Activated T-cell treated with anti-CD3 and anti-CD28 coated beads, Interleukin-2, amount 50 U/mL, for 4 hours (primary cell): ENCODE results near the gene KLHL41. TPM values are rescaled to one million over a fixed set of nuclear protein-coding genes. Genes with fewer than 3 reads are reported as not detected.

ENCODE experiments used
- ATAC-seq, 2 donors: fragments of 200-7000 bp; cut with Tn5 transposase; one replicate each; pipeline ENCODE4 v1.10.0; 2021
- DNase-seq: peaks from one replicate; pipeline ENCODE4 v3.0.0-alpha.2; 2020
- H3K27me3 Mint-ChIP-seq: one replicate; pipeline ENCODE4 v1.8.0; 2021; ENCODE audit warnings: low read depth, mixed read lengths
- H3K36me3 Mint-ChIP-seq: one replicate; pipeline ENCODE4 v1.8.0; 2022; ENCODE audit warnings: mixed read lengths; ENCODE audit not compliant: insufficient read depth
- H3K4me1 Mint-ChIP-seq: one replicate; pipeline ENCODE4 v1.8.0; 2021; ENCODE audit warnings: low read depth, mixed read lengths
- H3K4me3 Mint-ChIP-seq: one replicate; pipeline ENCODE4 v1.8.0; 2021; ENCODE audit warnings: mild to moderate bottlenecking, moderate library complexity, mixed read lengths
- H3K9me3 Mint-ChIP-seq: one replicate; pipeline ENCODE4 v1.8.0; 2021; ENCODE audit warnings: mixed read lengths
- total RNA-seq, 3 donors: library from RNA; stranded (reverse); gene quantifications; one replicate each; pipeline ENCODE4 v1.2.1, GENCODE V29; 2021

KLHL41 gene
- not detected for total RNA-seq

DNA sequence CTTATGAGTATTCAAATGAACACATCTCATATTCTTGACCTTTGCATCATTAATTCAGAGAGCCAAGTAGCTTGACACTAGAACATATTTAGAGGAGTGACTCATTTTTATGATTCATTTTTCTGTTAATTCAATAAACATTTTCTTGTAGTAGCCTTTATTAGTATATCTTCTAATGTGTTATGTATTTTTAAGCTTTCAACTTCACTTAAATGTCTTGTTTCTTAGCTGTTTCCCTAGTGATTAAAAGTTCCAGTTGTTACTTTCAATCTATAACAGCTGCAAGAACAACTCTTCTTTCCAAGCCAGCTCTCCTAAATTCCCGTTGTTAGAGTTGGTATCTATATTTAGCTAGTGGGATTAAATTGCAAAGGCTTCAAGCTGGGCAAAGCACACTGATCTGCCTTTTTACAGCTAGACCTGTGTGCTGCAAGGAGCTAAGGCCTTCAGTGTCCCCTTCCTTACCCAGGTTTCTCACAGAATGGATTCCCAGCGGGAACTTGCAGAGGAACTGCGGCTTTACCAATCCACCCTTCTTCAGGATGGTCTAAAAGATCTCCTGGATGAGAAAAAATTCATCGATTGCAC, at the start of gene KLHL41:
TSS of gene KLHL41 (plus strand) at position 405 of the 588 bp plus-strand sequence. CDS start at position 482, 77 bp downstream.
- Mint-ChIP-seq H3K4me3 (no peak within 1 kb of the TSS), H3K36me3 (peaks cover 3% of the 10 kb centered on the region), H3K4me1 (no peaks in the 10 kb centered on the region), H3K27me3 (no peaks in the 10 kb centered on the region), H3K9me3 (no peaks in the 10 kb centered on the region)
- DNase-seq (no peak), ATAC-seq (no peak)

DNA sequence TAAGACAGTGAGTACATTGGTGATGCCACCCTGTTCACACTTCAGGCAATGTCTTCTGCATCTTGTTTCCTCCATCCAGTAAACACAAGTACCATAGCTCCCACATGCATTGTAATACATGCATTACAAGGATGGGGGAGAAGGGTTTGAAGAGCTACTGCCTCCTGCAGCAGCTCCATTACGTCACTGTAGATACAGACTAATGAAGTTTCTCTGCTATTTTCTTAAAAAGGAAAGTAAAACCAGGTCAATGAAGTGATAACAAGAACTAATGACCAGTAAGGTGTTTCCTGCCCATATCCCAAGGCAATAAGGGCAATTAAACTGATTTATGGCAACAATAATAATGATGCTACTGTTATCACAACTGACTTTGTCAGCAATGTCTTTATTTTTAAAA, 48.4 kb upstream of the KLHL41 start:
- H3K27me3 Mint-ChIP-seq = no peaks in the 10 kb centered on the region
- no peaks in the 10 kb centered on the region for H3K9me3 Mint-ChIP-seq
- no peak for DNase-seq
- no peak for ATAC-seq
- H3K4me3 Mint-ChIP-seq = no peak overlapping the region
- H3K36me3 Mint-ChIP-seq = no peaks in the 10 kb centered on the region
- H3K4me1 Mint-ChIP-seq = peaks cover 2% of the 10 kb centered on the region

DNA sequence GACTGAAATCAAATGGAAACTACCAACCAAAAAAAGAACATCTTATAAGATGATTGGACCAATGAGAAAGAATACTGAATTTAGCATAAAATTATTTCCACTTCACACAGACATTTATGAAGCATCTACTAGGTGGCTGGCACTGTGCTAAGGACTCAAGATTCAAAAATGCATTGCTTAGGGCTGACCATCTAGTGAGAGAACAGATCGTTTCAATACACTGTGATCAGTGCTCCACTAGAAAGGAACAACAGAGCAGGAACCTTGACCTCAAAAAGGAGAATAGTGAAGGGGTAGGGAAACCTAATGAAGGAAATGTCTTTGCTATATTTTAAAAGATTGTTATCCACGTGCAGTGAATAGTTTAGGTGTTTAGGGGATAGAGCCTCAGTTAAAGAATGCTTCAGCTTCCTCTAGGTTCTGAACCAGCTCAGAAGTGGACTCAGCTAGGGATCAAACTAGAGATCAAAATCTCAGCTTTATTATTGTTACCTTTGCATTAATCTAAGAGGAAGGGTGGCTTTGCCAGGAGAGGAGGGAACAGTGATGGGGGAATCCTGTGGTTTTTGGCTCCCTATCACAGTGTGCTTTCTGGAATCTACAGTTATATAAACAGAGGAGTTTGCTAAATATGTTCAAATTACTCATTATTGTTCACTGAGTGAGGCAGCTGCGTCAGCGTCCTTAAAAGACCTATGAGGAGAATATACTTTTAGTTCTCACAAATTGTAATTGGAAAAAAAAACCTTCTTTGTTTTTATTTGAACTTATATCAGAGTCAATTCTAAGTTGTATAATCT, 46.4 kb upstream of the KLHL41 start:
- DNase-seq = no peak
- H3K9me3 Mint-ChIP-seq = no peaks in the 10 kb centered on the region
- H3K4me3 Mint-ChIP-seq = no peak overlapping the region
- no peaks in the 10 kb centered on the region for H3K27me3 Mint-ChIP-seq
- no peak for ATAC-seq
- no peaks in the 10 kb centered on the region for H3K36me3 Mint-ChIP-seq
- H3K4me1 Mint-ChIP-seq = peaks cover 2% of the 10 kb centered on the region

DNA sequence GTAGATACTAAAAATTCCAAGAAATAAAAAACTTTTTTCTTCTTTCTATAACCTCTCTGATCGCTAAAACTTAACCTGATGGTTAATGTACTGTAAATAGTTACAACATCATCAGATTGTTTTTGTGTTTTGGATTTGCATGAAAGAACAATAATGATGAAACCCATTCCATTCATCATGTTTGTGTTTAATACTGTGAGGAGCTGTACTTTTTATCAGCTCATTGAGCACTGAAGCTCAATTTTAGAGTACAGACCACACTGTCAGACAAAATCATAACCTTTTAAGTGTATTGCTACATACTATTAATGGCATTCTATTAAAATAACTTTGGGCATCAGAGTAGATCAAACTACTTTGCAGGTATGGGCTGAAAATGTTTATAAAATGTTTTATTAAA, 45.0 kb upstream of the KLHL41 start:
- no peak for ATAC-seq
- Mint-ChIP-seq H3K9me3 (no peaks in the 10 kb centered on the region), H3K4me3 (no peak overlapping the region)

GRCh38 chr2:169464882-169465281, 44.6 kb upstream of the KLHL41 start:
- ATAC-seq = no peak
- Mint-ChIP-seq H3K36me3 (no peaks in the 10 kb centered on the region), H3K4me1 (peaks cover 2% of the 10 kb centered on the region), H3K9me3 (no peaks in the 10 kb centered on the region), H3K4me3 (no peak overlapping the region), H3K27me3 (no peaks in the 10 kb centered on the region)
- DNase-seq = no peak

More for the DNA sequence above, 45.0 kb upstream of the KLHL41 start:
- H3K36me3 Mint-ChIP-seq = no peaks in the 10 kb centered on the region
- no peak for DNase-seq
- H3K27me3 Mint-ChIP-seq = no peaks in the 10 kb centered on the region
- peaks cover 2% of the 10 kb centered on the region for H3K4me1 Mint-ChIP-seq

- ATAC-seq (no peak), DNase-seq (no peak)
- Mint-ChIP-seq H3K36me3 (no peaks in the 10 kb centered on the region), H3K27me3 (no peaks in the 10 kb centered on the region), H3K4me3 (no peak overlapping the region), H3K9me3 (no peaks in the 10 kb centered on the region), H3K4me1 (peaks cover 2% of the 10 kb centered on the region)
These were observed 40.7 kb upstream of the KLHL41 start for GRCh38 chr2:169468841-169469240.

GRCh38 chr2:169469952-169470572, 39.4 kb upstream of the KLHL41 start:
- Mint-ChIP-seq H3K9me3 (no peaks in the 10 kb centered on the region), H3K4me3 (no peak overlapping the region), H3K27me3 (no peaks in the 10 kb centered on the region), H3K4me1 (no peaks in the 10 kb centered on the region), H3K36me3 (no peaks in the 10 kb centered on the region)
- peak in 1 of 2 donors; percentile 14 for ATAC-seq
- no peak for DNase-seq

DNA sequence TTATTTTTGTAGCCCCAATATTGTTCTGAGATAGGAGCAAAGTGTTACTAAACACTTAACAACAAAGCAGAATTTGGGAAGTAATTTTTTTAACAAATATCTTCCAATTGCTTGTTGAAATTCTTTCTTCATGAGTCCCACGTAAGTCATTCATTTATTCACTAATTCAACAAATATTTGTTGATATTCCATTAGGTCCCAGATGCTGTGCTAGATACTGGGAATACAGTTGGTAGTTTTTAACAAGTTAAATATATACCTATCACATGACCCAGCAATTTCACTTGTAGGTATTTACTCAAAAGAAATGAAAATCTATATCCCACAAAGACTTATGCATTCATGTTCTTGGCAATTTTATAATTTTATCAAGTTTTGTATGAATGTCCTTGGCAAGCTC, 37.3 kb upstream of the KLHL41 start:
- Mint-ChIP-seq H3K9me3 (no peaks in the 10 kb centered on the region), H3K36me3 (no peaks in the 10 kb centered on the region), H3K4me1 (no peaks in the 10 kb centered on the region), H3K27me3 (no peaks in the 10 kb centered on the region), H3K4me3 (no peak overlapping the region)
- no peak for ATAC-seq
- no peak for DNase-seq

- no peaks in the 10 kb centered on the region for H3K36me3 Mint-ChIP-seq
- DNase-seq (no peak), ATAC-seq (no peak)
- no peaks in the 10 kb centered on the region for H3K27me3 Mint-ChIP-seq
- no peak overlapping the region for H3K4me3 Mint-ChIP-seq
- peaks cover 6% of the 10 kb centered on the region for H3K4me1 Mint-ChIP-seq
- H3K9me3 Mint-ChIP-seq = no peaks in the 10 kb centered on the region
These were observed 33.0 kb upstream of the KLHL41 start for GRCh38 chr2:169476459-169476858.

DNA sequence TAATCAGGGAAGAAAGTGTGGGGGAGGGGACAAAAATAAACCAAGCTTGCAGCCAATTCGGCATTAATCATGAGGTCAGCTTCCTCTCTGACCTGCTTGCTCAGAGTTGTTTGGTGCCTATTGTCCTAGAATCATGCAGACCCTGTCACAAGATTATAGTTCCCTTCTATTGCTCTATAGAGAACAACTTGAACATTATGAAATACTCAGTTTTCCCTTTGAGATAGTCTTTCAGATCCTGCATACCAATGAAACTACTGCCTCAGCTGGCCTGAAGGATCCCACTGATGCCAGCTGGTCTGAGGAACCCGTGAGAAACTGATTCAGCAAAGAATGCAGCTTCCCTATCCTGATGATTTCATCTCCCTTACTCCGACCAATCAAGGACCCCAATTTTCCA, 31.2 kb upstream of the KLHL41 start:
- H3K4me3 Mint-ChIP-seq = peak overlapping the region; percentile 89
- no peak for ATAC-seq
- no peaks in the 10 kb centered on the region for H3K27me3 Mint-ChIP-seq

DNA sequence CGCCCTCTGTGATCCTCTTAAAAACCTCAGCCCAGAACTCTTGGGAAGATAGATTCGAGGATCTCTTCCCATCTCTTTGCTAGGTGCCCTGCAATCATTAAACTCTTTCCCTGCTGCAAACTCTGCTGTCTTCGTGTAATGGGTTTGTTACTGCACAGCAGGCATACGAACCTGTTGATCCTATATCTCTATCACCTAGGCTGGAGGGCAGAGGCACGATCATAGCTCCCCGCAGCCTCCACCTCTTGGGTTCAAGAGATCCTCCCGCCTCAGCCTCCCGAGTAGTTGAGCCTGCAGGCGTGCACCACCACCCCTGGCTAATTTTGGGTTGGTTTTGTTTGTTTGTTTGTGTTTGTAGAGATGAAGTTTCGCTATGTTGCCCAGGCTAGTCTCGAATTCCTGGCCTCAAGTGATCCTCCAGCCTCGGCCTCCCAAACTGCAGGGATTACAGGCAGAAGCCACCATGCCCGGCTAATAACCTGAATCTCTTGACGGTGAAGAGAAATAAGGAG, 30.7 kb upstream of the KLHL41 start:
- DNase-seq = no peak
- ATAC-seq = peak in 1 of 2 donors; percentile 8
- H3K27me3 Mint-ChIP-seq = no peaks in the 10 kb centered on the region
- peaks cover 8% of the 10 kb centered on the region for H3K36me3 Mint-ChIP-seq
- H3K4me1 Mint-ChIP-seq = peaks cover 6% of the 10 kb centered on the region
- H3K4me3 Mint-ChIP-seq = peak overlapping the region; percentile 89
- H3K9me3 Mint-ChIP-seq = no peaks in the 10 kb centered on the region

More for the DNA sequence above, 31.2 kb upstream of the KLHL41 start:
- peaks cover 3% of the 10 kb centered on the region for H3K36me3 Mint-ChIP-seq
- peaks cover 6% of the 10 kb centered on the region for H3K4me1 Mint-ChIP-seq
- no peaks in the 10 kb centered on the region for H3K9me3 Mint-ChIP-seq
- no peak for DNase-seq

- Mint-ChIP-seq H3K4me3 (peak within 1 kb of the TSS; percentile 89), H3K36me3 (peaks cover 8% of the 10 kb centered on the region), H3K9me3 (no peaks in the 10 kb centered on the region), H3K27me3 (no peaks in the 10 kb centered on the region), H3K4me1 (peaks cover 6% of the 10 kb centered on the region)
- DNase-seq = peak; percentile 56
- ATAC-seq = peak; percentile 96 to 98
These were observed 30.0 kb upstream of the KLHL41 start, which contains the start of gene BBS5 for GRCh38 chr2:169479257-169480078. TSS of gene BBS5 (plus strand) at chr2:169479494. CDS start at chr2:169479554, 60 bp downstream.

- DNase-seq (no peak), ATAC-seq (no peak)
- Mint-ChIP-seq H3K36me3 (peaks cover 8% of the 10 kb centered on the region), H3K9me3 (no peaks in the 10 kb centered on the region), H3K4me1 (peaks cover 6% of the 10 kb centered on the region), H3K27me3 (no peaks in the 10 kb centered on the region), H3K4me3 (peak overlapping the region; percentile 89)
These were observed 29.4 kb upstream of the KLHL41 start for GRCh38 chr2:169480079-169480465.

DNA sequence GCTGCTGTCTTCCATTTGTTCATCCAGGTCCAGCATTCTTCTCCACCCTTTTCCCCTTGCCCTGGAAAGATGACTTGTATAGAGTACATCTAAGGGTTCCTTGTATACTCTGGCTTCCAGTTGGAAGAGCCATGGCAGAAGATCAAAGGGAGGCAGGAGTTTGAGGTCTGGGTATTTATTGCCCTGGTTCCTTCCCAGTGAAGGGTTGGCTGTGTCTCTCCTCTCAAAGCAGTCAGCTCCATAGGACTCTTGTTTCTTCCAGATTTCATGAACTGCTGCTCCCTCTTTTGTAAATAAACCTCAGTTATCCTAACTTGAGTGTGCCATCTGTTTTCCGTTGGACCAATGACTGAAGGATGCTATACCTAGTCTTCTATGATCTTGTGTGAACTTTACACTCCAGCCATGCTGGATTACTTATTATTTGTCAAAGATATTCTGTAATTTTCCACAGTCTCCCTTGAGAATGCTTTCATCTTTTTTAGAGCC, 23.8 kb upstream of the KLHL41 start:
- H3K9me3 Mint-ChIP-seq = no peaks in the 10 kb centered on the region
- H3K36me3 Mint-ChIP-seq = peaks cover 9% of the 10 kb centered on the region
- no peak overlapping the region for H3K4me3 Mint-ChIP-seq
- no peak for ATAC-seq
- no peaks in the 10 kb centered on the region for H3K4me1 Mint-ChIP-seq
- DNase-seq = no peak
- no peaks in the 10 kb centered on the region for H3K27me3 Mint-ChIP-seq
